Ammon's horn (tissue), 1 donor: ENCODE results near the gene ALDH3B1.
A peak's percentile ranks its signal among the peaks of the same experiment; 100 is the strongest.

Experiments used
- DNase-seq: peaks from one replicate; pipeline ENCODE4 v3.0.0-alpha.2; 2016; ENCODE audit warnings: low spot score

The ALDH3B1 gene

GRCh38 chr11:68013611-68014156 is 3.6 kb downstream of the ALDH3B1 start:
- DNase-seq, result no peak

DNA sequence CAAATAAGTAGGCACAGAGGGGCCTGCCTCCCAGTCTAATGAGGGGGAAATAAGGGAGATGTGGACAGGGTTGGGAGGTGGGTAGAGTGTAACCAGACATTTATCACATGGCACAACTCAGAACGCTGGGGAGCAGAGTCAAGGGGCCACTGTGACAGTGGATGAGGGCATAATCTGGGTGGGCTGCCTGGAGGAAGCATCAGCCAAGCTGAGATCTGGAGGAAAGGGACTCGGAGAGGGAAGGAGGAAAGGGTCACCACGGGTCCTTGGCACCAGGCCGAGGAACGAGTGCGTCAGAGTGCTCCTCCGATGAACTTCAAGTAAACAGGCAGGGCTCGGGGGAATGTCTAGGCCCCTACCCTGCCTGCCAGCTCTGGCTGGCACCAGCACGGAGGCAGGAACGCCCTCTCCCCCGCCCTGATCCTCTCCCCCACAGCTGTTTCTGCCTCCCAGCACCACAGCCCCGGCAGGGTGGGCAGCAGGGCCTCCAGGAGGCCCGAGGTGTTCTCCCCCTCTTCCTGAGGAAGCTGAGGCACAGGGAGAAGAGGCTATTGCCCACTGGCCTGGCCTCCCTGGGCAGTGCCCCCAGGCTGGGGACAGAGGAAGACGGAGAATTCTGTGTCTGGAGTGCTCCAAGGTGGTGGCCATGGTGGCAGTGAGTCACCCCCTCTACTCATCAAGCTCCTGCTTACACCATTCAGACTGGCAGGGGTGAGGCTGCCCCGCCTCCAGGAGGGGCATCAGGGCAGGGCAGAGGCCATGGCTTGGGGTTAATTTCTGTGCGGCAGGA is 4.2 kb downstream of the ALDH3B1 start:
- DNase-seq, result no peak

GRCh38 chr11:68014947-68015447 is 4.9 kb downstream of the ALDH3B1 start:
- no peak for DNase-seq

- DNase-seq, result no peak
These were observed 5.3 kb downstream of the ALDH3B1 start for GRCh38 chr11:68015467-68015866.

DNA sequence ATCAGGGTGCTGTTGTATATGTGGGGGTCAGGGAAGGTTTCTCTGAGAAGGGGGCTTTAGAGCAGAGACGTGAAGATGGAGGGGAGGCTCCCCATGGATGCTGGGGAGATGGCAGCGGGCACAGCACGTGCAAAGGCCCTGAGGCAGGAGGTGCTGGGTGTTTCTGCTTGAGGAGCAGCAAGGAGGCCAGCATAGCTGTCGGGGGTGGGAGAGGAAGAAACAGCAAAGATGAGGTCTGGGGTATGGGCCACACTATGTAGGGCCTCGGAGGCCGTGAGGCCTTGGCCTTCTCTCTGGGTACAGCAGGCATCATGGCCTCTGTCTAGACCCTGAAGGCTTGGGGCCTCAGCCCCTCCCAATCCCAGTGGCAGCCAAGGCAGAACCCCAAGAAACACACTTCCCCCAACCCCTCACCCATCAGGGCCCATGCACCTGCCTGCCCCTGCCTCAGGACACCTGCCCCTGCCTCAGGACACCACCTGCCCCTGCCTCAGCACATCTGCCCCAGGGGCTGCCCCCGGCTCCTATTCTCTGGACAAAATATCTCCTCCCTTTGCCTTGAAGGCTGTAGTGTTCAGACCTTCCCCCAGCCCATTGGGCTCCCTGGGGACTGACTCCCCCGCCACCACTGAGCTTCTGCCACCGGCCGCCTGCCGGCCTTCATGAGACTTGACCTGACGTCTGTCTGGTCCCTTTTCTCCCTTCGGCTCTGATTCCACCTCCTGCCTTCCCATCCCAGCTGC is 6.2 kb downstream of the ALDH3B1 start:
- DNase-seq, result no peak

- peak; percentile 67 for DNase-seq
These were observed 7.0 kb downstream of the ALDH3B1 start for GRCh38 chr11:68016904-68017817.

DNA sequence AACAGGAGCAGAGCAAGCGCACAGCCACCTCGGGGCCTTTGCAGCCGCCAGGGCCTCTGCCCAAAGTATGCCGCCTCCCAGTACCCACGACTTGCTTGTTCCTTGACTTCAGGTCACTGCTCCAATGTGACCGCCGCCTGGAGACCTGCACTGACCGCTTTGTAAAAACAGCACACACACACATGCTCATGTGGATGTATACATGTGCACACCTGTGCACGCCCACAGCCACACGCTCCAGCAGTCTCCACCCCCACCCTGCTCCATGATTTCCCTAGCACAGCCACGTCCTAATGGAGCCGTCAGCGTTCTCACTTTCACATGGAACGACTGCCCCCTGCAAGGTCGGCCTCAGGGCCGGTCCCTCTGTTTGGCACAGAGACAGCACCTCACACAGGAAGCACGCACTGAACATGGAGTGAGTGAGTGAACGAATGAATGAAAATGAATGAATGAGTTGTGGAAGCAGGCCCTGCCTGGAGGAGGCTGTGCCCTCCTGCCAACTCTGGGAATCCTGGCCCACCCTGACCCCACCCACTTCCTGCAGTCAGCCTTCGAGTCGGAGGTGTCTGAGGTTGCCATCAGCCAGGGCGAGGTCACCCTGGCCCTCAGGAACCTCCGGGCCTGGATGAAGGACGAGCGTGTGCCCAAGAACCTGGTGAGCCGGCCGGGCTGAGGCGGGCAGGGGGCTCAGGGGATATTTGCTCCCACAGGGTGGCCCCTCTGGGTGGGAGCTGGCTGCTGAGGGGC is 8.0 kb downstream of the ALDH3B1 start:
- no peak for DNase-seq

DNA sequence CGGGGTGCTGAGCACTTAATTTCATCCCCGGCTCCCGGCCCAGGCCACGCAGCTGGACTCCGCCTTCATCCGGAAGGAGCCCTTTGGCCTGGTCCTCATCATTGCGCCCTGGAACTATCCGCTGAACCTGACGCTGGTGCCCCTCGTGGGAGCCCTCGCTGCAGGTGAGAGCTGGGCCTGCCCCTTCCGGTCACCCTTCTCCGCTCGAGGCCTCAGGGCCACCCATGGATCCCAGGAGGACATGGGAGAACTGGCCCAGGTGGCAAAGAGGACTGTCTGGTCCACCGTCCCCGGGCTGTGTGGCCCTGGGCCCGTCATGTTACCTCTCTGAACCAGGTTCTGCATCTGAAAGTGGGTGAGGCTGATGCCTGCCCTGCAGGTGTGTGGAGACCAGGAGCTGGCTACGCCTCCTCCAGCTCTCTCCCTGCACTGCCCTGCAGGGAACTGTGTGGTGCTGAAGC is 8.6 kb downstream of the ALDH3B1 start:
- DNase-seq, result no peak

- no peak for DNase-seq
These were observed 9.4 kb downstream of the ALDH3B1 start for GRCh38 chr11:68019486-68019885.

DNA sequence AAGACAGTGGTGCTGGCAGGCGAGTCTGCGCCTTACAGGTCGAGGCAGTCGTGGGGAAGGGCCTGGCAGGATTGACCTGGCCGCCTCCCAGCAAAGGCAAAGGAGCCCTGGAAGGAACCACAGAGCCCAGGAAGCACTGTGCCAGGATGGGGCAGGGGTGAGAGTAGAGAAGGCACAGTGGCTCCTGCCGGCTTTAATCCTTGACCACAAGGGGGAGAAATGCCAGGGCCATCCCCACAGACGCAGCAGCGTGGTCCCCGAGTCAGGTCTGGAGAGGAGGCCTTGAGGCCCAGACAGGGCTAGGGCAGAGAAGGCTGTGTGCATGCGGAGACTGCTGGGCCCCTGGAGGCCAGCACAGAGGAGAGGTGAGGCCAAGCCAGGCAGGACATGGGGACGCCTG is 10.4 kb downstream of the ALDH3B1 start:
- no peak for DNase-seq

DNA sequence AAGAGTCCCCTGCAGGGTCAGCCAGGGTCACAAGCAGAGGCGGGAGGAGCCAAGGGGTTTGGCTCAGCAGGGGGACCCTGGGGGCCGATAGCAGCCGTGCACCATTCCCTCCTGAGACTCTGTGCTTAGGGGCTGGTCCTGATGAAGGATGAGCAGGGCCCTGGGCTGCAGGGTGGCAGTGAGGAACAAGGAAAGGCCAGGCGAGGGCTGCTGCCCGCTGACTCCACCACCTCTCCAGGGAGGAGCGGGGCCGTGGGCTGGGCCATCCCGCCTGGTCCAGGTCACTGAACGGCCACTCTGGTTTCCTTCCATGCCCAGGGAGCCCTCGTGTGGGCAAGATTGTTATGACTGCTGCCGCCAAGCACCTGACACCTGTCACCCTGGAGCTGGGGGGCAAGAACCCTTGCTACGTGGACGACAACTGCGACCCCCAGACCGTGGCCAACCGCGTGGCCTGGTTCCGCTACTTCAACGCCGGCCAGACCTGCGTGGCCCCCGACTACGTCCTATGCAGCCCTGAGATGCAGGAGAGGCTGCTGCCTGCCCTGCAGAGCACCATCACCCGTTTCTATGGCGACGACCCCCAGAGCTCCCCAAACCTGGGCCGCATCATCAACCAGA is 11.2 kb downstream of the ALDH3B1 start:
- DNase-seq, result no peak

DNA sequence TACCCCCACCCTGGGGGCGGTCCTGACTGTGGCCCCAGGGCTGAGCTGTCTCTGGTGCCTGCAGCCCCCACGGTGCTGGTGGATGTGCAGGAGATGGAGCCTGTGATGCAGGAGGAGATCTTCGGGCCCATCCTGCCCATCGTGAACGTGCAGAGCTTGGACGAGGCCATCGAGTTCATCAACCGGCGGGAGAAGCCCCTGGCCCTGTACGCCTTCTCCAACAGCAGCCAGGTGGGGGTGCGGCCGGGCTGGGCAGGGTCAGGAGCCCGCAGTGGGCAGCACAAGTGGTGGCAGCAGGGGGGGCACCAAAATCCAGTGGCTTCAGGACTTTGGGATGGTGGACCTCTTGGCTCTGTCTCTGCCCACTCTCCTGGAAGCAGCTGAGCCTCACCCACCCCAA is 12.4 kb downstream of the ALDH3B1 start:
- DNase-seq, result no peak

DNA sequence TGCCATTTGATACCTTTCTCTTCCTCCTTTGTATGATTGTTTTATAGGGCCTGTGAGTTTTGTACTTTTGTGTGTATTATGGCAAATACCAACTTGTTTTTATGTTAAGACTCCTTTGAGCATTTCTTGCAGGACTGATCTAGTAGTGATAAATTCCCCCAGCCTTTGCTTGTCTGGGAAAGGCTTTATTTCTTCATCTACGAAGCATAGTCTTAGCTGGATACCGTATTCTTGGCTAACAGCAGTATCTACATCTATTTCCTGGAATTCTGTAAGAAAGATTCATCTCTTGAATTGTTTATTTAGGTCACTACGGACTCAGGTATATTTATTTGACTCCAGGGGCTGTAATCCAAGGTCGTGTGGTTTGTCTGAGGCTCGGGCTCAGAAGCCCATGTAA is 14.4 kb downstream of the ALDH3B1 start:
- no peak for DNase-seq

GRCh38 chr11:68025047-68025446 is 14.9 kb downstream of the ALDH3B1 start:
- DNase-seq, result no peak

DNA sequence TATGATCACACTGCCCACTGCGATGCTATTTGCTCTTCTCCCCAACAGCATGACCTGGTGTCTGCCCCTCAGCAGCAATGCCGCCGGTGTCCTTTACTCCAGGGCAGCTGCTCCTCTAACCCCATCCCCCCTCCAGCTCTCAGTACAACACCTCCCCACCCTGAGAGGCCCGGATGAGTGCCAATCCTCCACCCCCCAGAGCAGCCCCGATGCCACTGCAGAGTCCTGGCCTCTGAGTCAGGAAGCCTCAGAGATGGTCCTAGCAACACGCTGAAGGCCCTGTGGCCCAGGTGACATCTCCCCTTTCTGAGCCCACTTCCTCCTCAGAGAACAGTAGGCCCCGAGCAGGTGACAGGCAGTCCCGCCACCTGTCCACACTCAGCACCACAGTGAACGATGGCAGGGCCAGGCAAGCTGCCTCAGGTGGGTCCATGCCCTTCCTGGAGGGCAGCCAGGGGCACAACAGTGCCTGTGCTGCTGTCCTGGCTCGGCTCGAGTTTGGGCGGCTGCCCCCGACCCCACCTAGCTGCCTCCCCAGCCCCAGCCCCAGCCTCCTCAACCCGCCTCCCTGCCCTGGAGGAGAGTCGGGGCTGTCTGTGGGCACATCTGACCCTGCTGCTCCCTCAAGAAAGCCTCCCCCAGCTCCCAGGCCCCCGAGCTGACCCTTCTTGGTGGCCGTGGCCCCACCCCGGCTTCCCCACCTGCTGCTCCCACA is 16.4 kb downstream of the ALDH3B1 start:
- no peak for DNase-seq

GRCh38 chr11:68027667-68028066 is 17.5 kb downstream of the ALDH3B1 start:
- DNase-seq, result no peak

DNA sequence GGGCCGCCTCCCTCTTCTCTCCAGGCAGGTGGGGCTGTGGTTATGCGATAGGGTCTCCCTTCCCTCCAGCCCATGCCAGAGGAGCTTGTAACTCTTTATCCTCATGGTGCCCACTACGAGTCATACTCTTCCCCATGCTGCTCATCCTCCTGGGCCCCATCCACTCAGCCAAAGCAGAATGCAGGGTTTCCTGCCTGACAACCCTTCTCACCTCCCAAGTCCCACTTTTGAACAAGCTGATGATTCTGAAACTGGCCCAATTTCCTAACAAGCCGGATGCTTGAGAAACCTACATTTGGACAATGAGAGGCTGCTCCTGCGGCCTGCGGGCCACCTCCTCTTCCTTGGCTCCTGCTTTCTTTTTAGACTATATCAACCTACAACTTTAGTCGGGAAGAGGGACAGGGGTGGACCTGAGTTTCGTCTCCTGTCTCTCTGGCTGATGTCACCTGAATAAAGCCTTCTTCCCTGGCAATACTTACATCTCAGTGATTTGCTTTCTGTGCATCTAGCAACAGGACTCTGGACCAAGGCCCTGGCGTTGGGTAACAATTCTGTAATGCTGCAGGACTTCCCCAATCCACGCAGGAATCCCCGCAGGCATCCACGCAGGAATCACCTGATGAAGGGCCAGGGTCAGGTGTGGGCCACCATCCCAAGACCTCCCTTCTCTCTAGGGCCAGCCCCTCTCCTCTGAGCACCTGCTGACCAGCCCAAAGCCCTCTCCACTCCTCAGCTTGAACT is 18.8 kb downstream of the ALDH3B1 start:
- DNase-seq, result no peak

DNA sequence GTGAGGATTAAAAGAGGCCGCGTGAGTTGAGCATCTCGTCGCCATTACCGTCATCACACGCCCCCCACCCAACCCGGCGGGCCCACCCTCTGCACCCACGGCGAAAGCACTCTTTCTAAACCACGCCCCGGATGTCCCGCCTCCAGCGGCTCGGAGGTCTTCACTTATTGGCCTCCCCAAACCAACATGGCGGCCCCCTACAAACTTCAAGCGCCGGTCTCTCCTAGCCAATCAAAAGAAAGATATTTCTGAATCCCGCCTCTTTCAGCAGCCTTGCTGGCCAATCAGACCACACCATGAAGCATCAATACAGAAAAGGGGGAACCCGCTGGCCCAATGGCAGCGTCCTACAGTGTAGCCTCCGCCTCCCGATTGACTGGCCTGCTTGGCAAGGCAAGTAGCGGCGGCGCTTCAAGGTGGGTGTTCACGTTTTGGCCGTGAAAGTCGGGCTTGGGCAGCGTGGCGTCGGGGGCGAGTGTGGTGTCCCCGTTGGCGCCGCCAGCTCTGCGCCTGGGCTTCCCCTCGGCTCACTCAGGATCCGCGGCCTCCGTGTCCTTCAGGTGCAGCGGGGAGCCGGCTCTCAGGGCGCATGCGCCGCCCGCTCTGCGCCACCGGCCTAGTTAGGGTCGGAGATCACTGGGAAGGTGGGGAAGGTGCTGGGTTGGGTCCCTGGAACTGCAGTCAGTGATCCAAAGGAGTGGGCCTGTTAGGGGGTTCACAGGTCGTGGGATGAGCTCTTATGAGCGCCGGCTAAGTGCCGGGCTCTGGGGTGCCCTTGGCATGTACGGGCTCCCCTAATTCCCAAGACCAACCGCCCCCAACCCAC is 20.4 kb downstream of the ALDH3B1 start, which contains the start of gene NDUFS8:
Gene NDUFS8, plus strand, starts transcription at position 364 of the 826 bp plus-strand sequence. CDS start 1,471 bp downstream, outside the sequence.
- DNase-seq, result peak; percentile 99
